Measurements from ENCODE around the gene ZSCAN18.

Gene ZSCAN18

GRCh38 chr19:58086825-58087710, 11.0 kb downstream of the ZSCAN18 start:
- DNase-seq (ENCODE audit: low spot score): no peak

- DNase-seq (ENCODE audit: low spot score): no peak
Observed at GRCh38 chr19:58085348-58085875, 12.6 kb downstream of the ZSCAN18 start.

GRCh38 chr19:58084596-58085347, 13.3 kb downstream of the ZSCAN18 start:
- no peak for DNase-seq (ENCODE audit: low spot score)

GRCh38 chr19:58083021-58083420, 15.0 kb downstream of the ZSCAN18 start:
- DNase-seq (ENCODE audit: low spot score): no peak

GRCh38 chr19:58079792-58080191, 18.2 kb downstream of the ZSCAN18 start:
- DNase-seq (ENCODE audit: low spot score): no peak

GRCh38 chr19:58067240-58067912, 30.7 kb downstream of the ZSCAN18 start:
- DNase-seq (ENCODE audit: low spot score): no peak

GRCh38 chr19:58063712-58064111, 34.3 kb downstream of the ZSCAN18 start:
- no peak for DNase-seq (ENCODE audit: low spot score)

GRCh38 chr19:58060231-58060630, 37.8 kb downstream of the ZSCAN18 start:
- DNase-seq (ENCODE audit: low spot score): no peak

GRCh38 chr19:58059671-58060078, 38.4 kb downstream of the ZSCAN18 start:
- no peak for DNase-seq (ENCODE audit: low spot score)

GRCh38 chr19:58059003-58059670, 38.9 kb downstream of the ZSCAN18 start, which contains the start of gene ZNF135:
Gene ZNF135, plus strand, starts transcription at chr19:58059282. Its CDS starts 721 bp downstream, at chr19:58060003.
- peak; percentile 90 for DNase-seq (ENCODE audit: low spot score)

GRCh38 chr19:58058467-58058866, 39.6 kb downstream of the ZSCAN18 start:
- DNase-seq (ENCODE audit: low spot score): no peak

- DNase-seq (ENCODE audit: low spot score): no peak
Observed at GRCh38 chr19:58056861-58057260, 41.2 kb downstream of the ZSCAN18 start.

- no peak for DNase-seq (ENCODE audit: low spot score)
Observed at GRCh38 chr19:58056261-58056660, 41.8 kb downstream of the ZSCAN18 start.

- DNase-seq (ENCODE audit: low spot score): peak; percentile 67
Observed at GRCh38 chr19:58054901-58055874, 42.8 kb downstream of the ZSCAN18 start.

- DNase-seq (ENCODE audit: low spot score): no peak
Observed at GRCh38 chr19:58053480-58054156, 44.4 kb downstream of the ZSCAN18 start.

GRCh38 chr19:58052256-58052655, 45.8 kb downstream of the ZSCAN18 start:
- DNase-seq (ENCODE audit: low spot score): no peak

GRCh38 chr19:58047672-58048071, 50.4 kb downstream of the ZSCAN18 start:
- no peak for DNase-seq (ENCODE audit: low spot score)

GRCh38 chr19:58046856-58047255, 51.2 kb downstream of the ZSCAN18 start:
- DNase-seq (ENCODE audit: low spot score): no peak

GRCh38 chr19:58045411-58046050, 52.5 kb downstream of the ZSCAN18 start:
- no peak for DNase-seq (ENCODE audit: low spot score)

Measured in globus pallidus (tissue), 1 donor.